ENCODE measurements around the gene SSNA1. TPM values are rescaled to one million over a fixed set of nuclear protein-coding genes. Genes with fewer than 3 reads are reported as not detected.

The SSNA1 gene
- total RNA-seq, 2 donors from 2014 or later: 40.4 to 44.6 TPM

DNA sequence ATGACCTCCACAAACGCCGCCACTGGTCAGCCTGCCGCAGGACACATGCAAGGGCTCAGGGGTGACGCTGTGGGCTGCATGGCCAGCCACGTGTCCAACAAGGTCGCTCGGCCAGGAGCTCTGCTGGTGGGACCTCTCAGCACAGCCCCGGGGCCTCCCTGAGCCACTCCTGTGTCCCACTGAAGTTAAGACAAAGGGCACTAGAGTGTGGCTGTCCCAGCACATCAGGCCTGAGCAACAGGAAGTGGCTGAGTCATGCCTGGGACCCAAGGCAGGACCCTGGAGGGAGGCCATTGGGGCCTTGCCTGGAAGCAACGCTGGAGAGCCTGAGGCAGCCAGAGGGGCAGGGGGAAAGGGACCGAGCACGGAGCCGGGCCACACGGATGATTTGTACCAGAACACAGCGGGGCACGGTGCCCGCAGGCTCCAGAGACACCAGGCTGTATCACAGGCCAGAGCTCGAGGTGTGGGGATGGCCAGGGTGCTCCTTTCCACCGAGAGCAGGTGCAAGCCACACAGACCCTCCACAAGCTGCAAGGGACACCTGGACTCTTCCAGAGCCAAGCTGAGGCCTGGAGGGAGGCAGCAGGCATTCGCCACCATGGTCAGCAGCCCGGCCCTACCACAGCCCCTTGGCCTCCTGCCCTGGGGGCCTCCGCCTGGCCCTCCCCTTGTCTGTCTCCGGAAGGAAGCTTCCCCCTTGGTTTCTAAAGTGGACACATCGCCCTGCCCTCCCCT is 10.1 kb upstream of the SSNA1 start:
- intact Hi-C loops (cut with DNase I): no loop called here
- no peak for DNase-seq (ENCODE audit: low spot score)

DNA sequence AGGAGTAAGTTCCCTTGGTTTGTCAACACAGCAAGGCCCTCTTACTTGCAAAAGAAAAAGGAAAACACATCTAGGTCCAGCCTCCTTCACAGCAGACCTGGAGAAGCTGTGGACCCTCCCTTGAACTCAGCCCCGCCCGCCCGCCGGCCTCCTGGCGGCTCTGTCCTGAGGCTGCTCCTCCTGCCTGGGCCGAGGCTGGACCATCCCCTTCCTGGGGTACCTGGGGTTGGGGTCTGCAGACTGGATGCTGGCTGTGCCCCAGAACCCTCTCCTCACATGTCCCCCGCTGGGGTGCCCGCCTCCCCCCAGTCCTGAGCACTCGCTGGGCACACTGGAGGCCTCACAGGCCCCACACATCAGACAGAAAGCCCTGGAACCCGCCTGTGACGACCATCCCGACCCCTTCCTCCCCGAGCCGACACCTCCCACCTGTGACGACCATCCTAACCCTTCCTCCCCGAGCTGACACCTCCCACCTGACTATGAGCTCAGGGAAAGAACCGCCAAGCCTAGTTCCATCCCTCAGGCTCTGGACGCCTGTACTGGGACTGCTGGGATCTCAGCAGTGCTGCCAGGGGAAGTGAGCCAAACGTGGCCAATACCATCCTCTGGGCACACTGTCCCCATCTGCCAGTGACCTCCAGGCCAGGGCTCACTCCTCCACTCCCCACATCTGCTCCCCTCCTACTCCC is 9.4 kb upstream of the SSNA1 start:
- DNase-seq (ENCODE audit: low spot score): no peak
- intact Hi-C loops (cut with DNase I): no loop called here

DNA sequence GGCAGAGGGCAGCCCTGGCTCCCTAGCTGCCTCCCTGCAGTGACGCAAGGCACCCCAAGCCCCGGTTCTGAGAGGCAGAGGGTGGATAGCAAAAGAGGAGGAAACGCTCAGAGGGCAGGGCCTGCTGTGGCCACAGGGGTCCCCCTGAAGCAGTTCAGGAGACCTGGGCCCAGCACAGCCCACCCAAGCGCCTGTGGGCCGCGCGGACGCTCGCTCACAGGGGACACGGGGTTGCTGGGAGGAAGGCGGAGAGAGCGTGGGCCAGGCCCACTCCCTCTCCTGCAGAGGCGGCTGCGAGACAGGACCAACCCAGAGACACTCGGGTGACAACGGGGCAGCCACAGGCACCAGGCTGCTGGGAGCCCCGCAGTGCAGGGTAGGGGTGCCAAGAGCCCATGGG is 8.7 kb upstream of the SSNA1 start:
- DNase-seq (ENCODE audit: low spot score): no peak
- intact Hi-C loops (cut with DNase I): no loop called here

DNA sequence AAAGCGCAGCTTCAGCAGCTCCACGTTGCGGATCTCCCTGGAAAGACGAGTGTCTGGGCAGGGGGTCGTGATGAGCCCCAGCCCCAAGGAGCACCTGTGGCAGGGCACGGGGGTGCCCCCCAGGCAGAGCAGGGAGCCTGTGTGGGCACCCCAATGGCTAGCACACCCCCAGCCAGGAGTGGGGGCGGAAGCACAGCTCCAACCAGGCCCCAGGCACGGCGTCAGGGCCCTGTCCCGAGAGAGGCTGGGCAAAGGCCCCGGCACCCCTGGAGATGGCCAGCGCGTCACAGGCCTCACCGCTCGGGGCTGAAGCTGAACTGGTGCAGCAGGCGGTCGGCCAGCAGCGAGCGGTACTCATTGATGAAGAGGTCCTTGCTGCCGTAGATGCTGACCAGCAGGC is 8.0 kb upstream of the SSNA1 start:
- intact Hi-C loops (cut with DNase I): no loop called here
- no peak for DNase-seq (ENCODE audit: low spot score)

DNA sequence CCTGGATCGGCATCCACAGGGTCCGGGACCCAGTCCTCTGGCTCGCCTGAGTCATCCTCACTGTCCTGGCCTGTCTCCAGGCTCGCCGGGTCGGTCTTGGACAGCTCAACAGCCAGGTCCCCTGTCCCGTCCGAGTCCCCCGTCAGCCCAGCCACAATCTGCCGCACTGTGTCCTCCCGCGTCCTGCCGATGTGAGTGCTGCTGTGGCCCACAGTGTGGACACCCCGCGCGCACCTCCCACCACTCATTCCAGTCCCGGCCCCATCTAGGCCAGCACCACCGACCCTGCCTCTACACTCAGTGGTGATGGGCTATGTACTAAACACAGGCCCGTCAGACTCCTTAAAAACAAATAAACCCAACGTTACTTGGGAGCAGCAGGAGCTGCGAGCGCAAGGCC is 6.8 kb upstream of the SSNA1 start:
- intact Hi-C loops (cut with DNase I): no loop called here
- no peak for DNase-seq (ENCODE audit: low spot score)

DNA sequence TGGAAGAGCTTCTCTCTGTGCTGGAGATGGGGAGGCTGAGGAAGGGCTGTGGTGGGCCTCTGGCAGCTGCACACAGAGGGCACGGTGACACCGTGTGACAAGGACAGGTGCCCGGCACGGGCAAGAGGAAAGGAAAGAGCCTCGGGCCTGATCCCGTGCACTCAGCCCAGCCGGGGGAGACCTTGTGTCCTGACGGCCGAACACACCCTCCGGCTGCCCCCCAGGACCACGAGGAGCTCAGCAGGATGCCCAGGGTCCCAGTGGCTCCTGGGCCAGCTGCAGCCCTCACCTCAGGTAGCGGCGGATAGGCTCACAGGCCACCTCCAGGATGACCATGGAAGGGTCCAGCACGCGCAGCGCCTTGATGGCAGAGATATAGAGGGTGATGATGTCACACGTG is 5.6 kb upstream of the SSNA1 start:
- DNase-seq (ENCODE audit: low spot score): no peak
- intact Hi-C loops (cut with DNase I): no loop called here

DNA sequence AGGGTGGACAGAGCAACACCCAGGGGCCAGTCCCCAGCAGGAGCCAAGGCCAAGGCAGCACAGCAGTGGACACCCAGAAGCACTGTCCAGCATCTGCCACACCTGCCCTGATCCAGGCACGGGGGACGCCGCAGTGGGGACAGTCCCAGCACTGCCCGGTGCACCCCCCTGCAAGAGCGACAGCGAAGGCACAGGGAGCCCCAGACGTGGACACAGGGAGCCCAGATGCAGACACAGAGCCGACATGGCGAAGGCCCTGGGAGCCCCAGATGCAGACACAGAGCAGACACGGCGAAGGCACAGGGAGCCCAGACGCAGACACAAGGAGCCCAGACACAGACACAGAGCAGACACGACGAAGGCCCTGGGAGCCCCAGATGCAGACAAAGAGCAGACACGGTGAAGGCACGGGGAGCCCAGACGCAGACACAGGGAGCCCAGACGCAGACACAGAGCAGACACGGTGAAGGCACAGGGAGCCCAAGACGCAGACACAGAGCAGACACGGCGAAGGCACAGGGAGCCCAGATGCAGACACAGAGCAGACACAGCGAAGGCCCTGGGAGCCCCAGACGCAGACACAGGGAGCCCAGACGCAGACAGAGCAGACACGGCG is 4.4 kb upstream of the SSNA1 start:
- no peak for DNase-seq (ENCODE audit: low spot score)
- intact Hi-C loops (cut with DNase I): no loop called here

DNA sequence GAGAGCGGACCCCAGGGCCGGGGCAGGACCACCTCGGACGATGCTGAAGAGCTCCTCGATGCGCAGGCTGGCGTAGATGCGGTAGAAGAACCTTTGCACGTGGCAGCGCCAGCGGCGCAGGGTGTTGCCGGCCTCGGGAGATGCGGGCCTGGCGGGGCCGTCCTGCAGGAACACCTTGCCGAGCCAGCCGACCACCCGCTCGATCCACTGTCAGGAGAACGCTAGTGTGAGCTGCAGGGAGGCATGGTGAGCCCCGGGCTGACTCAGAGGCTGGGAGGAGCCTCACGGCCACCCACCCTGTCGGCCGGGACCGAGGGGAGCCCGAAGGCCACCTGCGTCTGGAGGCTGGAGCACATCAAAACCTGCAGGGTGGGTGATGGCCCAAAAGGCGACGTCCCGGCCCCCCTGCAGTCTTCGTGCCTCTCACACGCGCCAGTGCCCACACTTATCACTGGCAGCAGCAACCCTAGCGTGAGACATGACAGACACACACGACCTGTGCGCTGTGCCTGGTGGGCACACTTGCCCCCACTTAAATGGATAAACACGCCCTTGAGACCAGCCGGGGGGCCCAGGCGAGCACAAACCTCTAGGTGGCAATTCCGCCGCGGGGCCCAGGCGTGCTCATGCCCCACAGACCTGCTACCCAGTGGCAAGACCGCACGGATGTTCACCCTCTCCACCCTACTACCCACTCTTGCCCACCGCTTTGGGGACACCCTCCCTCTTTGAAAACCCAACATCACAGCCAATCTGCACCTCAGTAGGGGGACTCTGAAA is 3.4 kb upstream of the SSNA1 start:
- no peak for DNase-seq (ENCODE audit: low spot score)
- intact Hi-C loops (cut with DNase I): no loop called here

DNA sequence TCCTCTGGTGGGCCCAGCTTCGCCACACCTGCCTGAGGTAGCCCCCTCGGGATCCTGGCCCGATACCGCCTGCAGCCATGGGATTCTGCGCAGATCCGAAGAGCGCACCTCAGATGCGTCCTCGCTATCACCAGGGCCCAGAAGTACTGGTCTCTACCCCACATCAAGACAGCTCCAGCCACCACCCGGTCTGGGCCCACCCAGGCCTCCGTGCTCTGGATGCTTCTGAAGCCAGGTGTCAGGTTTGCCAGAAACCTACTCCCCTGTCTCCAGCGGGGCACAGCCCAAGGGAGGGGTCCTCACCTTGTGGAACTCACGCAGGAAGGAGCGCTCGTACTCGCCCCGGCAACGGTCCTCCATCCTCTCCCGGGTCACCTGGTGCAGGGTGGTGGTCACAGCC is 2.6 kb upstream of the SSNA1 start:
- DNase-seq (ENCODE audit: low spot score): no peak
- intact Hi-C loops (cut with DNase I): no loop called here

DNA sequence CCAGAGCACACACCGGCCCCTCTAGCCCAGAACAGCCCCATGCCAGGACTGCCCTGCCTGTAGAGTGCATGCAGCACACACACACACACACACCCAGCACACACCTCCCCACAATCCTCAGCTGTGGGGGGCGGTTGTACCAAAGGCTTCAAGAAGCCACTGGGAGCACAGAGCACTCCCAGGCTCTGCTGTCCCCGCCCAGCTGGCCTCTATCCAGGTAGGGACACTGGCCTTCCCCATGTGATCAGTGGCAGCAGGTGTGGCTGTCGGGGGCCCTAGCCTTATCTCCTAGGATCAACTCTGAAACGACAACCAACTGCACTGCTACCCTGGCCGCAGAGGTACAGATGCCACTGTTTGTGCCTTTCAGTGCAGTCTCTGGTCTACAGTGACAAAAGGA is 2.1 kb upstream of the SSNA1 start:
- intact Hi-C loops (cut with DNase I): no loop called here
- no peak for DNase-seq (ENCODE audit: low spot score)

DNA sequence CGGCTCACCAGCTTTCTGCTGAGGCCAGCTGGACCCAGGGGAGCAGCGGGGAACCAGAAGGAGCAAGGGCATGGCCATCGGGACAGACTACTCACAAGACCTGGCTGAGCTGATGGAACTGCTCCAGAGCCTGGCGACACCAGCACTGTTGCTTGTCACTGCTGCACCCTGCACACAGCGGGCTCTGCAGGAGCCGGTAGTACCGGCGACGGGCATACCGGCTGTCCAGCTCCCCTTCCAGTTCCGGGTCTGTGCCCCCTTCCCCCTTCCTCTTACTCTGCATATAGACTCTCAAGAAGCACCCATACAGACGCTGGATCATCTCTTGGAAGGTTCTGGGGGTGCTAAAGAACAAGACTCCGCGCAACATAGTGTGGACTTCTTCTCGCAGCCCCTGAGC is 1.1 kb upstream of the SSNA1 start:
- intact Hi-C loops (cut with DNase I): no loop called here
- no peak for DNase-seq (ENCODE audit: low spot score)

DNA sequence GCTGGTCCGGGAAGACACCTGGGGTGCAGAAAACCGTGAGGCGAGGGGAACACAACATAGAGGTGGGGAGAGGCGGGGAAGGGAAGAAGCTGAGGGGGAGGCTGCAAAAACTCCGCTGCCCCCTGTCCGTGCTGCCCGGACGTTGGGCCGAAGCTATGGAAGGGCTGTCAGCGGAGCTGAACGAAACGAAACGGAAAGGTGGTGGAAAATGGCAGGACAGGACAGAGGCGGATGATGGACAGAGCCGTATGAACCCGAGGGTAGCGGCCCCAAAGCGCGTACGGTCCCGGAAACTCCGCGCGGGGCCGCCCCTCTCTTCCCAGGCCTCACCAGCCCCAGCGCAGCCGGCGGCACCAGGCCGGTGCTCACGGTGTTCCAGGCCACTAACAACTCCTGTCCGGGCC is 388 bp upstream of the SSNA1 start:
- intact Hi-C loops (cut with DNase I): no loop called here
- no peak for DNase-seq (ENCODE audit: low spot score)

DNA sequence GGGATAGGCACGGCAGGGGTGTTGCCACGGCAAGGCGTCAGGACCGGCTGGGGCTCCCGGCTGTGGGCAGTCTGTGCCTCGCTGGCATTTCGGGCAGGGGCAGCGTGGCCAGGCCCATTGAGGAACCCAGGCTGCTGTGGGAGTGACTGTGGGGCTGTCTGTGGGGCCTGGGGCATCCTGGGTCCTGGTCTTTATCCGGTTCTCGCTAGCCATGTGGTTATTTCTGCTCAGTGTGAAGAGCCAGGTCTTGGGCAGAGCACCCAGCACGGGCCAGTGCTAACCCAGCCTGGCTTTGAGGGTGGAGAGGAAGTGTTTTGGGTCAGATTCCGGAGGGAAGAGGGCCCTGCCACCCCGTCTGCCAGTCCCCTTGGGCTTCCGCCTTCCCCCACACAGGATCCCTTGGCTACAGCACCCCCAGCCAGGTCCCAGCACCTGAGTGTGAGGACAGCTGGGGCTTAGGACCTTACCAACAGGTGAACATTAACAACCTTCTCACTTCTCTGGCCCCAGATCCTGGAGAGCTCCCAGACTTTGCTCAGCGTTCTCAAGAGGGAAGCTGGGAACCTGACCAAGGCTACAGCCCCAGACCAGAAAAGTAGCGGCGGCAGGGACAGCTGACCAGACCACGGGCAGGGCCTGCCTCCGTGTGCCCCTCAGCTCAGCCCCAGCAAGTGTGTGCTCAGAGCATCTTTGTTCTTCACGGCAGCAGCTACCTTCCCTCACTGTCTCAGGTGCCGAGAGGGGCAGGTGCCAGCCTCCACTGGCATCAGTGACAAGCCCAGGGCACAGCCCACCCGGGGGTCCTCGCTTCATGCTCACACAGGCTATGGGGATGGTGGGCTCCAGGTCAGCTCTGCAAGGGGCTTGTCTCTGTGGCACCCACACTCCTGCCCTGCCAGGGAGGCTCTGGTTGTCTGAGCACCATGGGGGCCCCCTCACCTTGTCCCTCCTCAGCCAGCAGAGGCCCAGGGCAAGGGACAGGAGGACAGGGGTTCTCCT is 1.1 kb downstream of the SSNA1 start:
- DNase-seq (ENCODE audit: low spot score): no peak
- intact Hi-C loops (cut with DNase I): no loop called here

DNA sequence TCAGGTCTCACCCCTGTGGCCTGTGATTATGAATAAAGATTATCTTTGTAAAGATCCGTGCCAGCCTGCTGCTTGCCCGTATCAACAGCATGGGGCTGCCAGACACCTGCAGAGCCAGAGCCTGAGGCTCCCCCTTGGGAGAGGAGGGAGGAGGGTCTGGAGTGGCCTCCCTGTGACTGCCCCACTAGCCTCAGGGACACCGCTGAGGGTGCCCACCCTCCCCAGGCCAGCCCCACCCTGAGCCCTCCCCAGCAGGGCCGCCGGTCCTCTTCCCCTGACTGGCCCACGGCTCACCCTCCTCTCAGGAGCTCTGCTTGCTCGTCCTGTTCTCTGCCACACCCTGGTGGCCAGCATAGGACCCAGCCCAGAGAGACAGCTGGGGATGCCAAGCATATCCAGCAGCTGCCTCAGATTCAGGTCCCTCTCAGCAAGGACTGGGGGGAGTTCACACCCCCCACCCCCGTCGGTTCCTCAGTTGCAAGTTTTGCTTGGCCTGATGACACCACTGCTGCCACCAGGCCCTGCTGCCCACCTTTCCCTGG is 1.9 kb downstream of the SSNA1 start:
- intact Hi-C loops (cut with DNase I): no loop called here
- no peak for DNase-seq (ENCODE audit: low spot score)

DNA sequence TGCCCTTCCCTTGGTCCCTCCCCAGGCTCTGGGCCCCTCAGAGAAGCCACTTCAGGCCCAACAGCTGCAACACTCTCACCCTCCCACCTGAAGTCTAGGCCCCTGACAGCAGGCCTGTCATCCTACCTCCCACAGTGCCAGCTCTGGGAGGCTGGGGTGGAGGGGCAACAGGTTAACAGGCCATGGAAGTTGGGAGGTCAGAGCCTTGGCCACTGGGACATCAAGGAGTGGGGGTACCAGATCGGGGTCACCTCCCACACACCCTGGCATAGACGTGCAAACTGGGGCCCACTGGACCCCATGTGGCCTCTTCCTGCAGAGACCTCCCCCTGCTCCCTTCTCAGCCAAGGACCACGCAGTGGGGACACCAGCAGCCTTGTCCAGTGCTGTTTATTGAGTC is 2.8 kb downstream of the SSNA1 start:
- intact Hi-C loops (cut with DNase I): no loop called here
- DNase-seq (ENCODE audit: low spot score): no peak

DNA sequence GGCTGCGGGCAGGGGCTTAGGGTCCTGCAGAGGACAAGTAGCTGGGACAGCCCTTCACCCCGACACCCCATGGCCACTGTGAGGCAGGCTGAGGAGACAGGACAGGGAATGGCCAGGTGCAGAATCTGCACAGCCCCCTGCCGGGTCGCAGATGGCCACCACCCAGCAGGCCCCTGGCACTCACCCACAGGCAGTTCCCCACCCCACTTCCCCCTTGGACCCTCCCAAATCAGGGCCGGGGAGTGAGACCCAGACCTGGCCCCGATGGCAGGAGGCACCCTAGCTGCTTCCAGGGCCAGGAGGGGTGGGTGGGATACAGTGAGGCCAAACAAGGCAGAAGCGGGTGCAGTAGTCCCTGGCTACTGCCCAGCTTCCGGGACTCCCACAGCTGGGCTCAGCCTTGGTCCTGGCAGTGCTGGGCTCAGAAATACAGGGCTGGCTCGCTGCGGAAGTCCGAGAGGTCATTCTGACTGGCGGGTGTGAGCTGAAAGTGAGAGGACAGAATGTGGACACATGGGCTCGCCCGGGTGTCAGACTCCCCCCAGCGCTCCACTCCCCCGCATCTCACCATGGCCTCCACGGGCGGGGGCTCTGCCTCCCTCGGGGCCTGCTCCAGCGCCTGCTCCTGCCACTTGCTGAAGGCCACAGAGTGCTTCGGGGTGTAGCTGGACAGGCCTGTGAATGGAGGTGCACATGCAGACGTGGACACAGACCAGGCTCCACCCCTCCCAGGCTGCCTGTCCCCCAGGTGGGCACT is 3.4 kb downstream of the SSNA1 start:
- DNase-seq (ENCODE audit: low spot score): no peak
- intact Hi-C loops (cut with DNase I): no loop called here

DNA sequence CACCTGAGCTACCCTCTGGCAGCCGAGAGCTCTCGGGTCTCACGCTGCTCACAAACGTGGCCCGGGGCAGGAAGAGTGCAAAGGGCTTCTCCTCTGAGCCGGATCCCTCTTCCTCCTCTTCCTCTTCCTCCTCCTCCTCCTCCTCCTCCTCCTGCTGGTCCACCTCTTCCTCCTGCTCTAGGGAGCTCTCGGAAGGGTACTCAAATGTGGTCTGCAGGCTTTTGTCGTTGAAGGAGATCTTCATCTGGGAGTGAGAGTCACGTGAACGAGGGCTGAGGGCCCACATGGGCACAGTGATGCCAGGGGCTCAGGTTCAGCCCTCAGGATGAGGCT is 3.9 kb downstream of the SSNA1 start:
- intact Hi-C loops (cut with DNase I): no loop called here
- no peak for DNase-seq (ENCODE audit: low spot score)

DNA sequence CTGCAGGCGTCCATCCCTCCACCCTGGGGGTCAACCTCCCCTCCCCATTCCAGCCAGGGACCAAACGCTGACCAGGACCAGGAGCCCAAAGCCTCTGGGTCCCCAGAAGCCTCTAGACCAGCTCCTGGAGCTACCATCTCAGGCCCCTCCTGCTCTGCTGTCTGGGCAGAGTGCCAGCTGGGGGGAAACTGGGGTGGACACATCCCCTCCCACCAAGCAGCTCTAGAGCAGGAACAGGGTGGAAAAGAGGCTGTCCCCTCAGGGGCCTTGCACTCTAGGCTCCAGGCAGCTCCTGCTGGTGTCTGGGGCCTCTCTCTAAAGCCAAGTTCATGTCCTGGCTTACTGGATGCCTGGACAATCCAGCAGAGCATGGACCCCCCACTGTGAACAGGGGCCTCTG is 4.4 kb downstream of the SSNA1 start:
- intact Hi-C loops (cut with DNase I): no loop called here

More for the DNA sequence above, 4.4 kb downstream of the SSNA1 start:
- DNase-seq (ENCODE audit: low spot score): no peak
